OCI-LY7 (cell line): ENCODE data around the gene INF2.

ENCODE experiments used
- CTCF ChIP-seq: fragments of 200-600 bp; sonication (generic); conservative IDR thresholded peaks from 2 replicates; pipeline ENCODE4 v1.5.1; 2014; ENCODE audit warnings: mild to moderate bottlenecking, antibody characterized with exemption, low read length, moderate library complexity, mixed read lengths
- EZH2phosphoT487 ChIP-seq: fragments of 200-600 bp; sonication (generic); IDR thresholded peaks from 2 replicates; pipeline ENCODE4 v1.6.1; 2018; ENCODE audit warnings: low read depth, borderline replicate concordance, mild to moderate bottlenecking, mixed run types, antibody characterized with exemption, low read length, moderate library complexity, mixed read lengths

- no peak for TF ChIP-seq EZH2phosphoT487
- TF ChIP-seq CTCF = peak; percentile 58
Measured at GRCh38 chr14:104731320-104732294, 42.2 kb downstream of the INF2 start.
